HG03175 (cell line): ENCODE measurements around the gene TAC3.

ENCODE experiments used
- ATAC-seq: cut with Tn5 transposase; IDR thresholded peaks from one replicate; pipeline ENCODE4 v1.9.1; 2021; ENCODE audit warnings: mild to moderate bottlenecking, moderate library complexity; ENCODE audit not compliant: unreplicated experiment

The TAC3 gene

GRCh38 chr12:57006809-57007475, 9.4 kb downstream of the TAC3 start:
- no peak for ATAC-seq

- ATAC-seq = peak; percentile 75
Measured at GRCh38 chr12:57005980-57006808, 10.1 kb downstream of the TAC3 start, which contains the start of gene ZBTB39. Gene ZBTB39 (minus strand): TSS chr12:57006546. CDS start chr12:57004917, 1,629 bp downstream.

GRCh38 chr12:57004651-57005050, 11.7 kb downstream of the TAC3 start:
- ATAC-seq = no peak

GRCh38 chr12:57003395-57003794, 12.9 kb downstream of the TAC3 start:
- no peak for ATAC-seq

GRCh38 chr12:57001448-57001906, 14.9 kb downstream of the TAC3 start:
- no peak for ATAC-seq

- no peak for ATAC-seq
Measured at GRCh38 chr12:57000393-57000792, 15.9 kb downstream of the TAC3 start.

- no peak for ATAC-seq
Measured at GRCh38 chr12:56999456-56999855, 16.9 kb downstream of the TAC3 start.

- ATAC-seq = peak; percentile 82
Measured at GRCh38 chr12:56998981-56999380, 17.3 kb downstream of the TAC3 start.

- no peak for ATAC-seq
Measured at GRCh38 chr12:56998316-56998715, 18.0 kb downstream of the TAC3 start.

GRCh38 chr12:56996793-56997545, 19.4 kb downstream of the TAC3 start:
- no peak for ATAC-seq

GRCh38 chr12:56995930-56996496, 20.3 kb downstream of the TAC3 start:
- ATAC-seq = no peak

- ATAC-seq = no peak
Measured at GRCh38 chr12:56995201-56995929, 21.0 kb downstream of the TAC3 start.

- no peak for ATAC-seq
Measured at GRCh38 chr12:56994231-56994746, 22.0 kb downstream of the TAC3 start.

- no peak for ATAC-seq
Measured at GRCh38 chr12:56993346-56993745, 23.0 kb downstream of the TAC3 start.

- ATAC-seq = no peak
Measured at GRCh38 chr12:56991319-56992246, 24.7 kb downstream of the TAC3 start.

GRCh38 chr12:56990648-56991318, 25.5 kb downstream of the TAC3 start:
- no peak for ATAC-seq

GRCh38 chr12:56989861-56990610, 26.3 kb downstream of the TAC3 start:
- ATAC-seq = no peak
